ENCODE data around the gene NFATC4.
A peak's percentile ranks its signal among the peaks of the same experiment; 100 is the strongest.

The NFATC4 gene

DNA sequence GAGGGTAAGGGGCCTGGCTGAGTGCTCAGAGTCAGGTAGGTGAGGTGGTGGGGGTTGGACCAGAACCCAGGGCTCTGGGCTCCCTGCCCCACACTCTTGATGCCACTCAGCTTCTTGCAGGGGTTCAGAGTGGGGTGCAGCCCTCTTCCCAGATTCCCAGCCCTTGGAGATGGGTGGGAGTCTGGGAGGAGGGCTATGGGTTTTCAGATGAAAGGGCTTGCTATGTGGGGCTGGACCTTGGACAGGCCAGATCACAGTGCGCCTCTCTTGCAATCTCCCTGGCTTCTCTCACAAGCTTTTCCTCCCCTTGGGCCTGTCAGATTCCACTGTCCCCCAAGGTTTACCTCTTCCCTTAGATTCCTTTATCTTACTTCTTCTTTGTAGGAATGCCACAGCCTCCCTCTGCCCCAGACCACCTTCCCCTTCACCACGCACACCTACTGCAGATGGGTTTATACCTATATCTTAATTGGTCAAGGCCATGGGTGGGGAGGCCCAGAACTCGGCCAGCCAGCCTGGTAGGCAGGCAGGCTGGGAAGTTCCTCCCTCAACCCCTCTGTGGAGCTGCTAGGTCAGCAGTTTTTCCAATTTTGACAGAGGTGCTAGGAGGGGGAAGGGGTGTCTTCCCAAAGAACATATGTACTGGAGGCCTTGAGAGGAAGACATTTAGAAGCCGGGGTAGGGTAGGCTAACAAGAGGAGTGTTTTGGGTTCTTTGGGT lies 32.2 kb downstream of the NFATC4 start:
- Mint-ChIP-seq H3K9me3 (no peaks in the 10 kb centered on the region), H3K27ac (no peak overlapping the region), H3K4me1 (peaks cover 7% of the 10 kb centered on the region), H3K4me3 (no peak overlapping the region), H3K27me3 (peaks cover 46% of the 10 kb centered on the region), H3K36me3 (no peaks in the 10 kb centered on the region)
- no peak for ATAC-seq

DNA sequence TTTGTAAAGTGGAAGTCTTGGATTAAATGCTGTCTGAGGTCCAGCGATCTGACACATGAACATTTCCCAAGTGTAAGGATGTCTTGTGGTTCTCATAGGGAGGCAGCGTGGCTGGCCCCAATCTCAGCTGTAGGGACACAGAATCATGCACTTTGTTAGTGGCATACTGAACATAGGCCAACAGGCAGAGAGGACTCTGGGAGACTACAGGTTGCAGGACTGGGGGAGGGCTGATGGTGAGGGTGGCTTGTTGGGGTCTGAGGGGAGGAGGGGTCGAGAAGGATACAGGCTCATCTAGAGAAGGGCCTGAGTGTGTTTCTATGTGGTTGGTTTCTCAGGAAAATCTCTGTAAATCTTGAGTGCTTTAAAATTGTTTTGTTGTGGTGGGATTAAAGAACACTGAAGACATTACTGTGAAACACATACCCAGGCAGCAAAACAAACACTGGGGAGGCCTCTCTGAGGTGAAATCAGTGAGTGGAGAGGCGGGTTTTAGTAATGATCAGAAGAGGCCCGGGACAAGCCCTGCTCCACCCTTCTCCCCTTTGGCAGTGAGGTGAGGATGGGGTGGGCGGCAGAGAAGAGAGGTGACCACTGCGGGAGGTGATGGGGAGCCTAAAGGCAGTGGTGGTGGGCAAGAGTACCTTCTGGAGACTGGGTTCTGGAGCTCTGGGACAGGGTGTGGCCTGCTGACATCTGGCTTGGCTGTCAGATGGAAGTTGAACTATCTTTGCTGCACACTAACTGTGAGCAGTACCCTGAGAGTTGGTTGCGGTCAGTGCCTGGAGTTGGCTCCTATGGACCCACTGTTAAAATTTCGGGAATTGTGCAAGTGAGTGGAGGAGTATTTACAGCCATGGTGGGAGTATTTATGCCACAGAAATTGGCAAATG lies 34.1 kb downstream of the NFATC4 start:
- peaks cover 7% of the 10 kb centered on the region for H3K4me1 Mint-ChIP-seq
- no peak overlapping the region for H3K4me3 Mint-ChIP-seq
- H3K27me3 Mint-ChIP-seq = peaks cover 58% of the 10 kb centered on the region
- no peaks in the 10 kb centered on the region for H3K9me3 Mint-ChIP-seq
- no peaks in the 10 kb centered on the region for H3K36me3 Mint-ChIP-seq
- no peak for ATAC-seq
- no peak overlapping the region for H3K27ac Mint-ChIP-seq

DNA sequence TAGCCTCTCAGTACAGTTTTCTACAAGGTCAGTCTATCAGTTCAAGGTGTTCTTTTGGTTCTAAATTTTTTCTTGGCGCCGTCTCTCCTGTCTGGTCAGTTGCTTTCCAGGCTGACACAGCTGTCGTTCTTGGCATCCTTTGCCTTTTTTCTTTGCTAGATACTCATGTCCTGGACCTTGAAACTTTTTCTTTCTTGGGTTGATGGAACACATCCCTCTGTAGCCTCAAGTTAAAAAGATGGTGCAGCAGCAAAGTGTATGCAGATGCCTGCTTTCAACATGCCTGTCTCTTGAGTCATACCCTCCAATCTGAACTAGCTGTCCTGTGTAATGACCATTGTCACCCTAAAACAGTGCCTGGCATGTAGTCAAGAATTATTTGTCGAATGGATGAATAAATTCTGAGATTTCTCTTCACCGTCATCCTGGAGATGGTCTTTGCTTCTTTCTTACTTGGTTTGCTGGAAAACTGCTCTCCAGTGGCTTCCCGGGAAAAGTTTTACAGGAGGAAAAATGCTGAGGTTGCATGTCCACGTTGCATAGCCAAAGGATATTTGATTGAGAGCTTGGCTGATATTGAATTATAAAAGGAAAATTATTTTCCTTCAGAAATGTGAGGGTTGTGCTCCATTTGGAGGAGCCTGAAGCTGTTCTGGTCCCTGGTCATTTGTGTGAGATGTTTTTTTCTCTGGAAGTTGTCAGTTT lies 35.5 kb downstream of the NFATC4 start:
- Mint-ChIP-seq H3K27ac (no peak overlapping the region), H3K4me1 (peaks cover 7% of the 10 kb centered on the region)

DNA sequence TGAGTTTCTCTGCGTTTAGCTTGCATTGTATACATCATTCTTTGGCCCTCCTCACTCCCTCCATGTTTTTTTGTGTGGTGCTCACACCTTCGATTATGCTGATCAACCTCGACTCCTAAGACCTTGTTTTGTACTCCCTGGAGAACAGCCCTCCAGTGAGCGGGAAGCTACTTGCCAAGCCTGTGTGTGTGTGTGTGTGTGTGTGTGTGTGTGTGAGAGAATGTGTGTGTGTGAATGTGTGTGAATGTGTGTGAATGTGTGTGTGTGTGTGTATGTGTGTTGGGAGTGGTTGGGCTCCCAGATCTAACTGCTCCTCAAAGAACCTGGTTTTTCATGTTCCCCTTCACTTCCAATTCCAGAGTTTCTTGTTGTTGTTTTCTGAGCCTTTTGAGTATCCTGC lies 36.8 kb downstream of the NFATC4 start:
- ATAC-seq = no peak
- H3K27me3 Mint-ChIP-seq = peaks cover 70% of the 10 kb centered on the region

More for the DNA sequence above, 35.5 kb downstream of the NFATC4 start:
- H3K27me3 Mint-ChIP-seq = peaks cover 68% of the 10 kb centered on the region
- no peaks in the 10 kb centered on the region for H3K36me3 Mint-ChIP-seq
- no peaks in the 10 kb centered on the region for H3K9me3 Mint-ChIP-seq
- ATAC-seq = no peak
- H3K4me3 Mint-ChIP-seq = no peak overlapping the region

DNA sequence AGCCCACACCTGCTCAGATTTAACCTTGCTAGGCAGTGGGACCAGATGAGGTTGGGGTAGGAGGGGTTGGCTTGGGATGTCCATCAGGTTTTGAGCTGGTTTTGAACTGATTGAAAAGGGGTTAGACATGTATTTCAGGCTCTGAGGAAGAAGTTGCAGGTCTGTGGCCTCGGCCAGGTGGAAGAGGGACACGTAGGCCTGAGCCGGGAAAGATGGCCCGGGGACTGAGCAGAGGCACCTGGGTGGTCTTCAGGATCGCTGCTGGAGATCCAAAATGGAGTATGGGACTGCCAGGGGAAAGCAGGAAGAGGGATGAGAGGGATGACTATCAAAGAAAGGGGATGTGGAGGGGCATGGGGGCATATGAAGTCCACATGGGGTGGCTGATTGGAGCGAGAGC lies 38.4 kb downstream of the NFATC4 start:
- Mint-ChIP-seq H3K27me3 (peaks cover 56% of the 10 kb centered on the region), H3K27ac (no peak overlapping the region), H3K9me3 (no peaks in the 10 kb centered on the region), H3K4me1 (no peaks in the 10 kb centered on the region), H3K36me3 (no peaks in the 10 kb centered on the region), H3K4me3 (no peak overlapping the region)
- no peak for ATAC-seq

More for the DNA sequence above, 36.8 kb downstream of the NFATC4 start:
- Mint-ChIP-seq H3K4me3 (no peak overlapping the region), H3K36me3 (no peaks in the 10 kb centered on the region), H3K9me3 (no peaks in the 10 kb centered on the region), H3K4me1 (peaks cover under 1% of the 10 kb centered on the region), H3K27ac (no peak overlapping the region)

DNA sequence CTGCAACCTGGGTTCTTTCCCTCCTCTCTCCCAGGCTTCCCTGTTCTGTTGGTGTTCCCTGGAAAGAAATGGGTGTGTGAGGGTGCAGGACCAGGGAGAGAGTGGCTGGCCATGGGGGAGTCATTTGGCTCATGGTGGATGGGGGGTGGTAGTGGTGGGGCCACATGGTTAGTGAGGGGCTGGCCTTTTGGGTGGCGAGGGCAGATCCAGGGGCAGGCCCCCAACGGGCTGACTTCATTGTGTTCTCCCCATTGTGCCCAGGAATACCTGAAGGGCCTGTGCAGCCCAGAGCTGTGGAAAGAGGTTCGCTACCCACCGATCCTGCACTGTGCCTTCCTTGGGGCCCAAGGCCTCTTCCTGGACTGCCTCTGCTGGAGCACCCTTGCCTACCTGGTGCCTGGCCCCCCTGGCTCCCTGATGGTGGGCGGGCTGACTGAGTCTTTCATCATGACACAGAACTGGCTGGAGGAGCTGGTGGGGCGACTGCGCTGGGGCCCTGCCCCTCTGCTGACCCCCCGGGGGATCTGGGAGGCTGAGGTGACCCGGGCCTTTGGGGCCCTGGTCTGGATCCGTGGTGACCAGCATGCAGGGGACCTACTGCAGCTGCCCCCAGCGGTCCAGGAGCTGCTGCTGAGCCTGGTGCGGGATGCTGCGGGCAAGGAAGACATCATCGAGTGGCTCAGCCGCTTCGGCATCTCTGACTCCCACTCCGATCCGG lies 39.8 kb downstream of the NFATC4 start:
- H3K27me3 Mint-ChIP-seq = peaks cover 48% of the 10 kb centered on the region
- no peaks in the 10 kb centered on the region for H3K9me3 Mint-ChIP-seq
- H3K36me3 Mint-ChIP-seq = no peaks in the 10 kb centered on the region
- no peak overlapping the region for H3K4me3 Mint-ChIP-seq
- H3K27ac Mint-ChIP-seq = no peak overlapping the region
- H3K4me1 Mint-ChIP-seq = no peaks in the 10 kb centered on the region
- ATAC-seq = no peak

DNA sequence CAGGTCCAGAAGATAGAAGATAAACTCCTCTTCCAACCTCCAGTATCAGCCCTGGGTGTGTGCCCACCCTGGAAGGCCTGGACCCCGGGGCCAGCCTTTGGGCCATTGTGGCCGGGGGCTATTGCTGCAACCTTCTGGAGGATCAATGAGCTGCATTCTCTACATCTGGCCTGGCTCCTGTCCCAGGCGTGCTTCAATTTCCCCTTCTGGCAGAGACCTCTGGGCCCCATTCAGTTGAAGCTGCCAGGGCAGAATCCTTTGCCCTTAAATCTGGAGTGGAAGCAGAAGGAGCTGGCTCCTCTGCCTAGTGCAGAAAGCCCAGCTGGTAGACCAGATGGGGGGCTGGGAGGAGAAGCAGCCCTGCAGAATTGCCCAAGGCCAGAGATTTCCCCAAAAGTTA lies 40.8 kb downstream of the NFATC4 start:
- H3K4me3 Mint-ChIP-seq = no peak overlapping the region
- H3K27me3 Mint-ChIP-seq = peaks cover 40% of the 10 kb centered on the region
- no peaks in the 10 kb centered on the region for H3K36me3 Mint-ChIP-seq
- no peak overlapping the region for H3K27ac Mint-ChIP-seq
- no peak for ATAC-seq
- no peaks in the 10 kb centered on the region for H3K4me1 Mint-ChIP-seq
- H3K9me3 Mint-ChIP-seq = no peaks in the 10 kb centered on the region

DNA sequence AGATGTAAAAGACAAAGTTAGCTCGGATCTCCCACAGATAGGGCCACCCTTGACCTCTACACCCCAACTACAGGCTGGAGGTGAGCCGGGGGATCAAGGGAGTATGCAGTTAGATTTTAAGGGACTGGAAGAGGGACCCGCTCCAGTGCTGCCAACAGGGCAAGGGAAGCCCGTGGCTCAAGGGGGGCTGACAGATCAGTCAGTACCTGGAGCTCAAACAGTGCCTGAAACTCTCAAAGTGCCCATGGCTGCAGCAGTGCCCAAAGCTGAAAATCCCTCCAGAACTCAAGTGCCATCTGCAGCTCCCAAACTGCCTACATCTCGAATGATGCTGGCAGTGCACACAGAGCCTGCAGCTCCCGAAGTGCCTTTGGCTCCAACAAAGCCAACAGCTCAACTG lies 41.2 kb downstream of the NFATC4 start:
- Mint-ChIP-seq H3K4me1 (no peaks in the 10 kb centered on the region), H3K27ac (no peak overlapping the region), H3K9me3 (no peaks in the 10 kb centered on the region), H3K36me3 (no peaks in the 10 kb centered on the region), H3K4me3 (no peak overlapping the region), H3K27me3 (peaks cover 40% of the 10 kb centered on the region)
- ATAC-seq = no peak

DNA sequence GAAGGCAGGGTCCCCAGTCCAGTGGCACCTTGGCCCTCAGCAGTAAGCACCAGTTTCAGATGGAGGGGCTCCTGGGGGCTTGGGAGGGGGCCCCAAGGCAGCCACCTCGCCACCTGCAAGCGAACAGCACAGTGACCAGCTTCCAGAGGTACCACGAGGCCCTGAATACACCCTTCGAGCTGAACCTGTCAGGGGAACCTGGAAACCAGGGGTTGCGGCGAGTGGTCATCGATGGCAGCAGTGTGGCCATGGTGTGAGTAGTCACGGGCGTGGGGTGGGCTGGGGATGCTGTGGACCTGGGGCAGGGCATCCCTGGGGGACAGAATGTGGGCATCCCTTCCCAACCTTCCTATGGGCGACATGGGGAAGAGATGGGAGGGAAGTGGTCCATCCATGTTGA lies 42.0 kb downstream of the NFATC4 start:
- Mint-ChIP-seq H3K4me3 (no peak overlapping the region), H3K36me3 (no peaks in the 10 kb centered on the region)
- ATAC-seq = no peak

DNA sequence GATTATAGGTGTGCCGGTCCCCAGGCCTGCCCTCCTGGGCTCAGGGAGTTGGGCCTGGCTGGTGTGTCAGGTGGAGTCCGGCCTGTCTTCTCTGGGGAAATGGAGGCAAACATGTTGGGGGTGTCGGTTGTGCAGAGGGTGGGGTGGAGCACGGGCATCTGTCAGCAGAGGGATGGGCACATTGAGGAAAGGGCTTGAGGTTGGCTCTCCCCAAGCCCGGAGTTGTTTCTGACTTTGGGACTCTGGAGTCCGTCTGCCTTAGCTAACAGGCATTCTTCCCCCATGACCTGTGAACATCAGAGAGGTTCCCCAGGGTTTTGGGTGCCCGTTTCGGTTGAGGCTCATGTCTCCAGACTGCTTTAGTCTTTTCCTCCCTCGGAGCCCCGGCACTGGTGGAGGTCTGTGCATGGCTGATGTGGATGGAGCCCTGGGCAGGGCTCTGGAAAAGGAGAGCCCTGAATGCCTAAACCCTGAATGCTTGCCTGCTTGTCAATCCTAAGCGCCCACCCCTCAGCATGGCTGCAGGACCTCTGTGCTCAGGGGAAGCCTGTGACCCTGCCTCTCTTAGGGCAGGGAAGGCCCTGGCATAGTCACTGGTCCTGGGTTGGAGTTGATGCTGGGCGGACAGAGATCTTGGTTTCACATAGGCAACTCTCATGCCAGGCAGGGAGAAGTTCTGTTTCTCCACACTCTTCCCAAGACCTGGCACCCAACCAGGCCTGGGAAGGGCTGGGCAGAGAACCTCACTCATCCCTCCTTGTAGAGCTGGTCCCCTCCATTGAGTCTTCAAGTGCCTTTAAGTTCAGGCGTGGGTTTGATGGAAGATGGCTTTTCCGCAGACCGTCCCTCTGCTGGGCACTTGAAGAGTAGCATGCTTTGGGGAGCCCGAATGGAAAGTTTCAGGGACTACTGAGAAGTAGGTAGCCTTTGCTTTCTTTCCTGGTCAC lies 43.7 kb downstream of the NFATC4 start:
- H3K36me3 Mint-ChIP-seq = no peaks in the 10 kb centered on the region

More for the DNA sequence above, 42.0 kb downstream of the NFATC4 start:
- H3K27ac Mint-ChIP-seq = no peak overlapping the region
- H3K4me1 Mint-ChIP-seq = no peaks in the 10 kb centered on the region
- H3K27me3 Mint-ChIP-seq = peaks cover 44% of the 10 kb centered on the region
- H3K9me3 Mint-ChIP-seq = no peaks in the 10 kb centered on the region

DNA sequence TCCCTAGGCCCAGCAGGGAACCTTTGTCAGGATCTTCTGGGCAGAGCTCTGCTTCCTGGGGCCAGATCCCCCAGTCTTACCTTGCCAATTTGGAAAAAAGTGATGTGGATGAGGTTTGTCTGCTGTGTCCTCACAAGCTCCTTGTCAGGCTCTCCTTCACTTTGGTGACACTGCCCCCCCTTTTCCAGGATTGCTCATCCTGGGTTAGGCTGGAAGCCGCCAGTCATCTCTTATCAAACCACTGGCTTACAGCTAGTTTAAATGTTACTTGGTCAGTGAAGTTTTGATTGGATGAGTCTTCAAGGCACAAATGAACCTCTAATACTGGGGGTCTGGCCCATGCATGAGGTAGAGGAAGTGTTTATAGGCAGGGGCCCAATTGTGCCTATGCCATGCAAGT lies 46.1 kb downstream of the NFATC4 start:
- no peaks in the 10 kb centered on the region for H3K4me1 Mint-ChIP-seq
- no peaks in the 10 kb centered on the region for H3K9me3 Mint-ChIP-seq
- no peak overlapping the region for H3K27ac Mint-ChIP-seq
- no peak for ATAC-seq
- peaks cover 48% of the 10 kb centered on the region for H3K27me3 Mint-ChIP-seq
- no peaks in the 10 kb centered on the region for H3K36me3 Mint-ChIP-seq
- H3K4me3 Mint-ChIP-seq = no peak overlapping the region

More for the DNA sequence above, 43.7 kb downstream of the NFATC4 start:
- Mint-ChIP-seq H3K4me1 (no peaks in the 10 kb centered on the region), H3K27ac (no peak overlapping the region), H3K27me3 (peaks cover 52% of the 10 kb centered on the region), H3K9me3 (no peaks in the 10 kb centered on the region), H3K4me3 (no peak overlapping the region)
- ATAC-seq = peak; percentile 57

DNA sequence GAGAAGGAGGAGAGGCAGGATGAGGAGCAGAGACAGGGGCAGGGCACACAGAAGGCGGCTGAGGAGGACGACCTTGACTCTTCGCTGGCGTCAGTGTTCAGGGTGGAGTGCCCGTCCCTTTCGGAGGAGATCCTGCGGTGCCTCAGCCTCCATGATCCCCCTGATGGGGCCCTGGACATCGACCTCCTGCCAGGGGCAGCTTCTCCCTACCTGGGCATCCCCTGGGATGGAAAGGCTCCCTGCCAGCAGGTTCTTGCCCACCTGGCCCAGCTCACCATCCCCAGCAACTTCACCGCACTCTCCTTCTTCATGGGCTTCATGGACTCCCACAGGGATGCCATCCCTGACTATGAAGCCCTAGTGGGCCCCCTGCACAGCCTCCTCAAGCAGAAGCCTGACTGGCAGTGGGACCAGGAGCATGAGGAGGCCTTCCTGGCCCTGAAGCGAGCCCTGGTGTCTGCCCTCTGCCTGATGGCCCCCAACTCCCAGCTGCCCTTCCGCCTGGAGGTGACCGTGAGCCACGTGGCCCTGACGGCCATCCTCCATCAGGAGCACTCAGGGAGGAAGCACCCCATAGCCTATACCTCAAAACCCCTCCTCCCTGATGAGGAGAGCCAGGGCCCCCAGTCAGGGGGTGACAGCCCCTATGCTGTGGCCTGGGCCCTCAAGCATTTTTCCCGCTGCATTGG lies 46.9 kb downstream of the NFATC4 start:
- Mint-ChIP-seq H3K36me3 (no peaks in the 10 kb centered on the region), H3K4me1 (no peaks in the 10 kb centered on the region), H3K4me3 (no peak overlapping the region), H3K27me3 (peaks cover 52% of the 10 kb centered on the region), H3K27ac (no peak overlapping the region), H3K9me3 (no peaks in the 10 kb centered on the region)
- peak; percentile 44 for ATAC-seq

DNA sequence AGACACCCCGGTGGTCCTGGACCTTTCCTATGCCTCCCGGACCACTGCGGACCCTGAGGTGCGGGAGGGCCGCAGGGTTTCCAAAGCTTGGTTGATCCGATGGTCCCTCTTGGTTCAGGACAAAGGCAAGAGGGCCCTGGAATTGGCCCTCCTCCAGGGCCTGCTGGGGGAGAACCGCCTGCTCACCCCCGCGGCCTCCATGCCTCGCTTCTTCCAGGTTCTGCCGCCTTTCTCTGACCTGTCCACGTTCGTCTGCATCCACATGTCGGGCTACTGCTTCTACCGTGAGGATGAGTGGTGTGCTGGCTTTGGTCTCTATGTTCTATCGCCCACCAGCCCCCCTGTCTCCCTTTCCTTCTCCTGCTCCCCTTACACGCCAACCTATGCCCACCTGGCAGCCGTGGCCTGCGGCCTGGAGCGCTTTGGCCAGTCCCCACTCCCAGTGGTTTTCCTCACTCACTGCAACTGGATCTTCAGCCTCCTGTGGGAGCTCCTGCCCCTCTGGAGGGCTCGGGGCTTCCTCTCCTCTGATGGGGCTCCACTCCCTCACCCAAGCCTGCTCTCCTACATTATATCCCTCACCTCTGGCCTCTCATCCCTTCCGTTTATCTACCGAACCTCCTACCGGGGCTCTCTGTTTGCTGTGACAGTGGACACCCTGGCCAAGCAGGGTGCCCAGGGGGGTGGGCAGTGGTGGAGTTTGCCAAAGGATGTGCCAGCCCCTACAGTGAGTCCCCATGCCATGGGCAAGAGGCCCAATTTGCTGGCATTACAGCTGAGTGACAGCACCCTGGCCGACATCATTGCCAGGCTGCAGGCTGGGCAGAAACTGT lies 47.7 kb downstream of the NFATC4 start:
- no peaks in the 10 kb centered on the region for H3K36me3 Mint-ChIP-seq
- H3K27me3 Mint-ChIP-seq = peaks cover 52% of the 10 kb centered on the region
- H3K9me3 Mint-ChIP-seq = no peaks in the 10 kb centered on the region
- H3K4me1 Mint-ChIP-seq = no peaks in the 10 kb centered on the region
- H3K27ac Mint-ChIP-seq = no peak overlapping the region
- H3K4me3 Mint-ChIP-seq = no peak overlapping the region
- ATAC-seq = no peak

Measured in stimulated activated memory B cell treated with anti-CD40 and anti-IgM and Interleukin-4, amounts not matched to agents 10 μg/mL and 1 μg/mL and 100 μg/mL, for 72 hours (primary cell).